Panc1 (cell line): ENCODE results near the gene ROBO1.

Experiments
- POLR2AphosphoS5 ChIP-seq: IDR thresholded peaks from 2 replicates; pipeline ENCODE4 v1.6.1; 2012; ENCODE audit warnings: mild to moderate bottlenecking, low read depth, low read length, moderate library complexity
- SIN3A ChIP-seq: IDR thresholded peaks from 2 replicates; pipeline ENCODE4 v1.6.1; 2012; ENCODE audit warnings: low read depth, mild to moderate bottlenecking, low read length, moderate library complexity, borderline replicate concordance; ENCODE audit not compliant: insufficient read depth
- TCF7L2 ChIP-seq: IDR thresholded peaks from 2 replicates; pipeline ENCODE4 v1.6.1; 2011; ENCODE audit warnings: mild to moderate bottlenecking, low read depth, low read length, inconsistent platforms
- TF ChIP-seq, protein P1 (sequence below): fragments of 450-650 bp; IDR thresholded peaks from 2 replicates; pipeline ENCODE4 v1.5.1; 2017; ENCODE audit warnings: mild to moderate bottlenecking
- TF ChIP-seq, protein P2 (sequence below), 2 experiments: IDR thresholded peaks; 2 replicates each; pipeline ENCODE4 v1.6.1; 2011 to 2012; ENCODE audit warnings: low read depth in 2 of 2, control low read depth in 1 of 2, low read length in 1 of 2, mild to moderate bottlenecking in 1 of 2, moderate library complexity in 1 of 2; ENCODE audit not compliant: insufficient read depth in 1 of 2

DNA sequence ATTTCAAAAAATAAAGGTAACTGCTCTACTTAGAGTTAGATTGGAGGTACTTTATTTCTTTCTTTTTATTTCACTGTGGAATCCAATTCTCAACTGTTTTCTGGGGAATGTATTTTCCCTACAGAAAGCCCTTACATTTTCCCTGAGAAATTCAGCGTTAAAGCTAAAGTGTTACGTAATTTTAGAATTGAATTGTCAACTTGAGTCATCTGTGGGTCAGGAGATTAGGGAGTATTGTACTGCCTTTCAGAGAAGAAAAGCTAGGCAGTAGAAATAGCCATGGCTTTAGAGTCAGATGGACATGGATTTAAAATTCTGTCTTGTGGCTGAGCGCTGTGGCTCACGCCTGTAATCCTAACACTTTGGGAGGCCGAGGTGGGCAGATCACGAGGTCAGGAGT lies 728.6 kb downstream of the ROBO1 start:
- TF ChIP-seq, protein P1, sequence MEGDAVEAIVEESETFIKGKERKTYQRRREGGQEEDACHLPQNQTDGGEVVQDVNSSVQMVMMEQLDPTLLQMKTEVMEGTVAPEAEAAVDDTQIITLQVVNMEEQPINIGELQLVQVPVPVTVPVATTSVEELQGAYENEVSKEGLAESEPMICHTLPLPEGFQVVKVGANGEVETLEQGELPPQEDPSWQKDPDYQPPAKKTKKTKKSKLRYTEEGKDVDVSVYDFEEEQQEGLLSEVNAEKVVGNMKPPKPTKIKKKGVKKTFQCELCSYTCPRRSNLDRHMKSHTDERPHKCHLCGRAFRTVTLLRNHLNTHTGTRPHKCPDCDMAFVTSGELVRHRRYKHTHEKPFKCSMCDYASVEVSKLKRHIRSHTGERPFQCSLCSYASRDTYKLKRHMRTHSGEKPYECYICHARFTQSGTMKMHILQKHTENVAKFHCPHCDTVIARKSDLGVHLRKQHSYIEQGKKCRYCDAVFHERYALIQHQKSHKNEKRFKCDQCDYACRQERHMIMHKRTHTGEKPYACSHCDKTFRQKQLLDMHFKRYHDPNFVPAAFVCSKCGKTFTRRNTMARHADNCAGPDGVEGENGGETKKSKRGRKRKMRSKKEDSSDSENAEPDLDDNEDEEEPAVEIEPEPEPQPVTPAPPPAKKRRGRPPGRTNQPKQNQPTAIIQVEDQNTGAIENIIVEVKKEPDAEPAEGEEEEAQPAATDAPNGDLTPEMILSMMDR = no peak
- TF ChIP-seq POLR2AphosphoS5 = no peak
- TF ChIP-seq, protein P2, sequence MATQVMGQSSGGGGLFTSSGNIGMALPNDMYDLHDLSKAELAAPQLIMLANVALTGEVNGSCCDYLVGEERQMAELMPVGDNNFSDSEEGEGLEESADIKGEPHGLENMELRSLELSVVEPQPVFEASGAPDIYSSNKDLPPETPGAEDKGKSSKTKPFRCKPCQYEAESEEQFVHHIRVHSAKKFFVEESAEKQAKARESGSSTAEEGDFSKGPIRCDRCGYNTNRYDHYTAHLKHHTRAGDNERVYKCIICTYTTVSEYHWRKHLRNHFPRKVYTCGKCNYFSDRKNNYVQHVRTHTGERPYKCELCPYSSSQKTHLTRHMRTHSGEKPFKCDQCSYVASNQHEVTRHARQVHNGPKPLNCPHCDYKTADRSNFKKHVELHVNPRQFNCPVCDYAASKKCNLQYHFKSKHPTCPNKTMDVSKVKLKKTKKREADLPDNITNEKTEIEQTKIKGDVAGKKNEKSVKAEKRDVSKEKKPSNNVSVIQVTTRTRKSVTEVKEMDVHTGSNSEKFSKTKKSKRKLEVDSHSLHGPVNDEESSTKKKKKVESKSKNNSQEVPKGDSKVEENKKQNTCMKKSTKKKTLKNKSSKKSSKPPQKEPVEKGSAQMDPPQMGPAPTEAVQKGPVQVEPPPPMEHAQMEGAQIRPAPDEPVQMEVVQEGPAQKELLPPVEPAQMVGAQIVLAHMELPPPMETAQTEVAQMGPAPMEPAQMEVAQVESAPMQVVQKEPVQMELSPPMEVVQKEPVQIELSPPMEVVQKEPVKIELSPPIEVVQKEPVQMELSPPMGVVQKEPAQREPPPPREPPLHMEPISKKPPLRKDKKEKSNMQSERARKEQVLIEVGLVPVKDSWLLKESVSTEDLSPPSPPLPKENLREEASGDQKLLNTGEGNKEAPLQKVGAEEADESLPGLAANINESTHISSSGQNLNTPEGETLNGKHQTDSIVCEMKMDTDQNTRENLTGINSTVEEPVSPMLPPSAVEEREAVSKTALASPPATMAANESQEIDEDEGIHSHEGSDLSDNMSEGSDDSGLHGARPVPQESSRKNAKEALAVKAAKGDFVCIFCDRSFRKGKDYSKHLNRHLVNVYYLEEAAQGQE (IDR thresholded peaks at IDR 0.05; ENCODE audit: insufficient read depth in 1 of 2, low read depth in 2 of 2, low read length in 1 of 2) = no peak
- no peak for TF ChIP-seq TCF7L2
- TF ChIP-seq SIN3A = no peak
